ENCODE measurements around the gene CEBPG.
A peak's percentile ranks its signal among the peaks of the same experiment; 100 is the strongest.

Gene CEBPG

GRCh38 chr19:33422369-33423180, 49.1 kb downstream of the CEBPG start:
- DNase-seq, result no peak

GRCh38 chr19:33424181-33424580, 50.7 kb downstream of the CEBPG start:
- DNase-seq, result no peak

GRCh38 chr19:33426621-33427361, 53.3 kb downstream of the CEBPG start:
- no peak for DNase-seq

- DNase-seq, result no peak
Observed at GRCh38 chr19:33427801-33428626, 54.5 kb downstream of the CEBPG start.

- DNase-seq, result no peak
Observed at GRCh38 chr19:33428627-33429125, 55.2 kb downstream of the CEBPG start.

- no peak for DNase-seq
Observed at GRCh38 chr19:33429891-33430673, 56.6 kb downstream of the CEBPG start.

GRCh38 chr19:33430674-33431277, 57.3 kb downstream of the CEBPG start:
- DNase-seq, result peak; percentile 49

GRCh38 chr19:33432015-33432414, 58.5 kb downstream of the CEBPG start:
- DNase-seq, result no peak
